Fibroblast of lung (primary cell): ENCODE data around the gene CFAP299. TPM values are rescaled to one million over a fixed set of nuclear protein-coding genes. Genes with fewer than 3 reads are reported as not detected.
"Not testable (repeated sequence)": the region's sequence is repeated elsewhere in the genome, so short reads cannot be mapped to it uniquely, and the experiment has no call there.

Experiments
- DNase-seq, 2 donors: peaks; one replicate each; pipeline versions ENCODE4 v3.0.0 to v3.0.0-alpha.2; 2010; ENCODE audit warnings: low read depth in 2 of 2
- H2AFZ ChIP-seq: 2 replicates; pipeline ENCODE4 v1.5.1; 2012; ENCODE audit warnings: low read length, control low read depth, inconsistent platforms
- H3K27ac ChIP-seq: 2 replicates; pipeline ENCODE4 v1.5.1; 2011; ENCODE audit warnings: low read length, control low read depth; ENCODE audit not compliant: insufficient read depth
- H3K27me3 ChIP-seq: 2 replicates; pipeline ENCODE4 v1.5.1; 2011; ENCODE audit warnings: mild to moderate bottlenecking, low read length; ENCODE audit not compliant: control insufficient read depth, insufficient read depth
- H3K36me3 ChIP-seq: 2 replicates; pipeline ENCODE4 v1.5.1; 2011; ENCODE audit warnings: low read length; ENCODE audit not compliant: control insufficient read depth, insufficient read depth
- H3K4me1 ChIP-seq: 2 replicates; pipeline ENCODE4 v1.5.1; 2011; ENCODE audit warnings: low read length; ENCODE audit not compliant: control insufficient read depth, insufficient read depth; ENCODE audit errors: extremely low read depth
- H3K4me2 ChIP-seq: 2 replicates; pipeline ENCODE4 v1.5.1; 2011; ENCODE audit warnings: low read length, control low read depth; ENCODE audit not compliant: insufficient read depth; ENCODE audit errors: extremely low read depth
- H3K4me3 ChIP-seq, 4 experiments: fragments of 200-600 bp in 1 of 4; sonication (generic) in 1 of 4; replicated peaks in 1 of 4; 2 replicates each; pipeline ENCODE4 v1.5.1; 2011 to 2016; ENCODE audit warnings: low read length in 4 of 4, low read depth in 3 of 4, mild to moderate bottlenecking in 3 of 4, control low read depth in 2 of 4, inconsistent platforms in 1 of 4, mixed read lengths in 1 of 4; ENCODE audit not compliant: insufficient read depth in 1 of 4; ENCODE audit errors: control extremely low read depth in 1 of 4
- H3K79me2 ChIP-seq: 2 replicates; pipeline ENCODE4 v1.5.1; 2012; ENCODE audit warnings: mild to moderate bottlenecking, low read length, inconsistent platforms; ENCODE audit not compliant: control insufficient read depth, insufficient read depth
- H3K9ac ChIP-seq: 2 replicates; pipeline ENCODE4 v1.5.1; 2011; ENCODE audit warnings: mild to moderate bottlenecking, low read length, control low read depth; ENCODE audit not compliant: insufficient read depth
- H3K9me3 ChIP-seq: 2 replicates; pipeline ENCODE4 v1.5.1; 2012; ENCODE audit warnings: low read depth, low read length; ENCODE audit not compliant: control insufficient read depth, insufficient read depth
- H4K20me1 ChIP-seq: 2 replicates; pipeline ENCODE4 v1.5.1; 2011; ENCODE audit warnings: low read length; ENCODE audit not compliant: control insufficient read depth, insufficient read depth; ENCODE audit errors: extremely low read depth
- CTCF ChIP-seq, 2 donors: IDR thresholded peaks in 1 of 2; conservative IDR thresholded peaks in 1 of 2; 1 replicate in 1 of 2; 2 replicates in 1 of 2; pipeline ENCODE4 v1.5.1; 2011 to 2012; ENCODE audit warnings: low read length in 2 of 2, control low read depth in 1 of 2, inconsistent platforms in 1 of 2, low read depth in 1 of 2, mild to moderate bottlenecking in 1 of 2
- EZH2 ChIP-seq: IDR thresholded peaks from 2 replicates; pipeline ENCODE4 v1.5.1; 2012; ENCODE audit warnings: low read length, control low read depth, mild to moderate bottlenecking; ENCODE audit errors: missing control alignments
- polyA plus RNA-seq, 2 donors: library from polyadenylated mRNA; depleted of rRNA in 1 of 2; stranded (reverse) in 1 of 2; unstranded in 1 of 2; fragments of >200 nt; gene quantifications; 2 replicates each; pipeline ENCODE4 v1.2.1, GENCODE V29; 2011 to 2012; ENCODE audit warnings: missing spikeins in 1 of 2
- total RNA-seq: library from RNA; depleted of rRNA; stranded (reverse); fragments of >200 nt; gene quantifications from 2 replicates; pipeline ENCODE4 v1.2.1, GENCODE V29; 2014

Gene CFAP299
- total and polyA plus RNA-seq, 2 donors (not counting 1 experiment from before 2014, with no cell fraction given) = 0.79 to 16.2 TPM

GRCh38 chr4:80646061-80646460, 310.5 kb downstream of the CFAP299 start:
- no peak overlapping the region for H3K9ac ChIP-seq
- H3K27ac ChIP-seq = no peak overlapping the region
- DNase-seq = no peak
- H2AFZ ChIP-seq = no peak overlapping the region
- H3K36me3 ChIP-seq = no peaks in the 10 kb centered on the region
- H3K27me3 ChIP-seq = no peaks in the 10 kb centered on the region
- no peaks in the 10 kb centered on the region for H3K4me1 ChIP-seq
- no peak overlapping the region for H3K4me2 ChIP-seq
- no peak overlapping the region for H3K4me3 ChIP-seq
- TF ChIP-seq CTCF (conservative IDR thresholded peaks at IDR 0.05 in 1 of 2, IDR thresholded peaks at IDR 0.05 in 1 of 2; ENCODE audit: low read depth in 1 of 2, low read length in 2 of 2) = no peak
- TF ChIP-seq EZH2 = no peak
- H4K20me1 ChIP-seq = no peaks in the 10 kb centered on the region
- H3K9me3 ChIP-seq = no peaks in the 10 kb centered on the region
- no peaks in the 10 kb centered on the region for H3K79me2 ChIP-seq

- Histone ChIP-seq H3K4me3 (no peak overlapping the region), H2AFZ (no peak overlapping the region), H3K4me1 (no peaks in the 10 kb centered on the region), H3K9me3 (no peaks in the 10 kb centered on the region), H3K36me3 (no peaks in the 10 kb centered on the region), H3K27ac (no peak overlapping the region), H3K27me3 (no peaks in the 10 kb centered on the region), H4K20me1 (no peaks in the 10 kb centered on the region), H3K9ac (no peak overlapping the region), H3K79me2 (no peaks in the 10 kb centered on the region), H3K4me2 (no peak overlapping the region)
- TF ChIP-seq EZH2 (no peak), CTCF (conservative IDR thresholded peaks at IDR 0.05 in 1 of 2, IDR thresholded peaks at IDR 0.05 in 1 of 2; ENCODE audit: low read depth in 1 of 2, low read length in 2 of 2) (no peak)
- DNase-seq = peak in 1 of 2 donors; percentile 1
These were observed 320.1 kb downstream of the CFAP299 start for GRCh38 chr4:80655662-80656061.

GRCh38 chr4:80670118-80670517, 334.6 kb downstream of the CFAP299 start:
- H3K4me1 ChIP-seq = not testable (repeated sequence)

More at GRCh38 chr4:80670118-80670517, 334.6 kb downstream of the CFAP299 start:
- not testable (repeated sequence) for H3K4me2 ChIP-seq, H2AFZ ChIP-seq, H3K9me3 ChIP-seq, H3K9ac ChIP-seq, H3K27me3 ChIP-seq, H4K20me1 ChIP-seq, H3K27ac ChIP-seq, H3K4me3 ChIP-seq, H3K36me3 ChIP-seq, DNase-seq, H3K79me2 ChIP-seq
